Left ventricle myocardium inferior (tissue), 1 donor: ENCODE results near the gene ZBTB33. TPM values are rescaled to one million over a fixed set of nuclear protein-coding genes. Genes with fewer than 3 reads are reported as not detected.
A peak's percentile ranks its signal among the peaks of the same experiment; 100 is the strongest.

Source experiments
- DNase-seq: peaks from one replicate; pipeline ENCODE4 v3.0.0-alpha.2; 2020
- H3K27ac ChIP-seq: fragments of 200-600 bp; replicated peaks from 2 replicates; pipeline ENCODE4 v1.8.0; 2021
- H3K27me3 ChIP-seq: fragments of 200-600 bp; 2 replicates; pipeline ENCODE4 v1.8.0; 2021; ENCODE audit warnings: low read depth
- H3K36me3 ChIP-seq: fragments of 200-600 bp; 2 replicates; pipeline ENCODE4 v1.8.0; 2021
- H3K4me1 ChIP-seq: fragments of 200-600 bp; 2 replicates; pipeline ENCODE4 v1.8.0; 2021
- H3K4me3 ChIP-seq: fragments of 200-600 bp; 2 replicates; pipeline ENCODE4 v1.8.0; 2021; ENCODE audit warnings: mild to moderate bottlenecking, moderate library complexity
- H3K9me3 ChIP-seq: fragments of 200-600 bp; replicated peaks from 2 replicates; pipeline ENCODE4 v1.8.0; 2021
- CTCF ChIP-seq: fragments of 200-600 bp; IDR thresholded peaks from 2 replicates; pipeline ENCODE4 v1.8.0; 2021; ENCODE audit warnings: antibody characterized with exemption, mild to moderate bottlenecking, borderline replicate concordance
- intact Hi-C: fragments of 100-400 bp; cut with micrococcal nuclease; formaldehyde crosslinking; loops from one replicate; pipeline ENCODE4 v1.11.0; 2022
- total RNA-seq: library from RNA; stranded (reverse); fragmentation: NEBNext Ultra II Directional; extraction: Animal tissue kit (Norgen Biotek cat#: 25700); gene quantifications from one replicate; pipeline ENCODE4 v1.2.1, GENCODE V29; 2021
- donor health status: DM: no; HTN: yes; CAD: no; lungs with severe emphysema.

The ZBTB33 gene
- total RNA-seq, 1 donor from 2014 or later = 6.0 TPM

GRCh38 chrX:120281021-120281624, 30.5 kb downstream of the ZBTB33 start:
- no peaks in the 10 kb centered on the region for H3K9me3 ChIP-seq
- intact Hi-C loops = no loop called here
- H3K36me3 ChIP-seq = no peaks in the 10 kb centered on the region
- no peak for DNase-seq
- no peak overlapping the region for H3K4me3 ChIP-seq
- TF ChIP-seq CTCF = no peak
- no peaks in the 10 kb centered on the region for H3K27me3 ChIP-seq
- no peaks in the 10 kb centered on the region for H3K4me1 ChIP-seq
- H3K27ac ChIP-seq = no peak overlapping the region

- no peaks in the 10 kb centered on the region for H3K4me1 ChIP-seq
- no peak for TF ChIP-seq CTCF
- H3K27me3 ChIP-seq = no peaks in the 10 kb centered on the region
- no peaks in the 10 kb centered on the region for H3K9me3 ChIP-seq
- no peak for DNase-seq
- H3K27ac ChIP-seq = peak overlapping the region; percentile 36
- H3K36me3 ChIP-seq = no peaks in the 10 kb centered on the region
- intact Hi-C loops = no loop called here
- H3K4me3 ChIP-seq = no peak overlapping the region
These were observed 31.1 kb downstream of the ZBTB33 start for GRCh38 chrX:120281761-120282160.

- Histone ChIP-seq H3K27me3 (no peaks in the 10 kb centered on the region), H3K36me3 (no peaks in the 10 kb centered on the region), H3K4me1 (no peaks in the 10 kb centered on the region), H3K27ac (peak overlapping the region; percentile 36), H3K4me3 (no peak overlapping the region), H3K9me3 (no peaks in the 10 kb centered on the region)
- intact Hi-C loops = no loop called here
- no peak for DNase-seq
- no peak for TF ChIP-seq CTCF
These were observed 32.1 kb downstream of the ZBTB33 start for GRCh38 chrX:120282697-120283096.

GRCh38 chrX:120286733-120287512, 36.3 kb downstream of the ZBTB33 start:
- Histone ChIP-seq H3K4me3 (no peak overlapping the region), H3K27me3 (no peaks in the 10 kb centered on the region), H3K36me3 (no peaks in the 10 kb centered on the region), H3K4me1 (no peaks in the 10 kb centered on the region), H3K27ac (no peak overlapping the region), H3K9me3 (no peaks in the 10 kb centered on the region)
- TF ChIP-seq CTCF = no peak
- intact Hi-C loops = no loop called here
- no peak for DNase-seq

GRCh38 chrX:120287513-120288112, 37.0 kb downstream of the ZBTB33 start:
- intact Hi-C loops = no loop called here
- H3K9me3 ChIP-seq = no peaks in the 10 kb centered on the region
- no peak for TF ChIP-seq CTCF
- no peaks in the 10 kb centered on the region for H3K36me3 ChIP-seq
- no peaks in the 10 kb centered on the region for H3K27me3 ChIP-seq
- DNase-seq = no peak
- no peaks in the 10 kb centered on the region for H3K4me1 ChIP-seq
- no peak overlapping the region for H3K27ac ChIP-seq
- no peak overlapping the region for H3K4me3 ChIP-seq
